ENCODE measurements around the gene RNF138. TPM values are rescaled to one million over a fixed set of nuclear protein-coding genes. Genes with fewer than 3 reads are reported as not detected.
"Not testable (repeated sequence)": the region's sequence is repeated elsewhere in the genome, so short reads cannot be mapped to it uniquely, and the experiment has no call there.

Gene RNF138
- total and polyA plus RNA-seq, 3 experiments from 2014 or later = 54.9 to 87.8 (median 82.7) TPM

DNA sequence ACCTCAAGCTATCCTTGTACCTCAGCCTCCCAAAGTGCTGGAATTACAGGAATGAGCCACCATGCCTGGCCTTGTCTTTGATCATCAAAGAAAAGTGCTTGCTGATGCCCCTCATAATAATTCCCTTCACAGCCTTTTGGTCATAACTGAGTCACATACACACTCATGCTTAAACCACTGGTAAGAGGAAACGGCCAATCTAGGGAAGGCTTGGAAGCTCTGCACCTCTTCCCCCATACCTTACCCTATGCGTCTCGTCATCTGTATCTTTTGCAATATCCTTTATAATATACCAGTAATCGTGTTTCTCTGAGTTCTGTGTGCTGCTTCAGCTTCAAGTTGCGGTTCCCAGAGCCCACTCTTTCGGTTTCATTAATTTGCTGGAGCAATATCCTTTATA is 4.8 kb upstream of the RNF138 start:
- Mint-ChIP-seq H3K9me3 (peaks cover 0 to 3% (median 2%) of the 10 kb centered on the region in 5 donors), H3K27ac (peak overlapping the region in 5 of 8 donors; percentile 29 to 86 (median 70)), H3K36me3 (peaks cover 0 to 4% (median 1%) of the 10 kb centered on the region in 3 donors), H3K27me3 (peaks cover 0 to 8% of the 10 kb centered on the region in 2 donors), H3K4me1 (peaks cover 42 to 55% (median 54%) of the 10 kb centered on the region in 3 donors), H3K4me3 (peak overlapping the region in 2 of 7 donors; percentile 12 to 13)
- Histone ChIP-seq H3K4me3 (ENCODE audit: low read length) (no peak overlapping the region), H3K27me3 (ENCODE audit: insufficient read depth, low read length, poor library complexity, severe bottlenecking) (no peaks in the 10 kb centered on the region), H3K4me1 (ENCODE audit: insufficient read depth, low read length) (peaks cover 26% of the 10 kb centered on the region), H3K27ac (ENCODE audit: low read depth, low read length) (no peak overlapping the region), H3K9me3 (ENCODE audit: low read length) (no peaks in the 10 kb centered on the region), H3K36me3 (ENCODE audit: insufficient read depth, low read length) (no peaks in the 10 kb centered on the region)
- ChIA-PET POLR2A (interaction anchor here (0.6 to 3.4 kb wide), 3 partner anchors 38 to 68 kb away, joined by 3 to 30 read pairs (median 3); partner anchors contain the start of gene RNF125), CTCF (interaction anchor here (6.9 kb wide), 1 partner anchor 68 kb away, joined by 38 read pairs; the partner anchor contains the start of gene RNF125)
- DNase-seq = no peak

DNA sequence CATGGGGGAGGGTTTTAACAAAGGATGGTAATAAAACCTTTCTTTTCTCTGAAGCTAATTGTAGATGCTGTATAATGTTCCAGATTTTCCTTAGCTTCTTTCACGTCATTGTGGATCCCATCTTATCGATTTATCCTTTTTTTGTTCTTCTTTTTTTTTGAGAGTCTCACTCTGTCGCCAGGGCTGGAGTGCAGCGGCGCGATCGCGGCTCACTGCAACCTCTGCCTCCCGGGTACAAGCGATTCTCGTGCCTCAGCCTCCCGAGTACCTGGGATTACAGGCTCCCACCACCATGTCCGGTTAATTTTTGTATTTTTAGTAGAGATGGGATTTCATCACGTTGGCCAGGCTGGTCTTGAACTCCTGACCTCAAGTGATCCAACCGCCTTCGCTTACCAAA is 843 bp upstream of the RNF138 start:
- not testable (repeated sequence) for H3K27me3 ChIP-seq (ENCODE audit: insufficient read depth, low read length, poor library complexity, severe bottlenecking); DNase-seq; H3K27me3 Mint-ChIP-seq; H3K36me3 ChIP-seq (ENCODE audit: insufficient read depth, low read length); H3K9me3 Mint-ChIP-seq; H3K9me3 ChIP-seq (ENCODE audit: low read length); H3K27ac ChIP-seq (ENCODE audit: low read depth, low read length); H3K4me3 ChIP-seq (ENCODE audit: low read length)
- Mint-ChIP-seq H3K27ac (peak overlapping the region in 5 of 8 donors; percentile 56 to 90 (median 64)), H3K36me3 (peaks cover 0 to 28% (median 2%) of the 10 kb centered on the region in 3 donors), H3K4me1 (peaks cover 40 to 52% (median 51%) of the 10 kb centered on the region in 3 donors), H3K4me3 (peak overlapping the region in 4 of 7 donors; percentile 47 to 63 (median 56))
- CTCF ChIA-PET = interaction anchor here (1.8 to 6.9 kb wide), 5 partner anchors 13 to 148 kb away, joined by 7 to 38 read pairs (median 13); partner anchors contain the start of genes RNF125 and TRAPPC8
- peaks cover 31% of the 10 kb centered on the region for H3K4me1 ChIP-seq (ENCODE audit: insufficient read depth, low read length)
- POLR2A ChIA-PET = interaction anchor here (1.0 to 3.9 kb wide), 5 partner anchors 19 to 148 kb away, joined by 4 to 66 read pairs (median 9); partner anchors contain the start of genes RNF125 and TRAPPC8

DNA sequence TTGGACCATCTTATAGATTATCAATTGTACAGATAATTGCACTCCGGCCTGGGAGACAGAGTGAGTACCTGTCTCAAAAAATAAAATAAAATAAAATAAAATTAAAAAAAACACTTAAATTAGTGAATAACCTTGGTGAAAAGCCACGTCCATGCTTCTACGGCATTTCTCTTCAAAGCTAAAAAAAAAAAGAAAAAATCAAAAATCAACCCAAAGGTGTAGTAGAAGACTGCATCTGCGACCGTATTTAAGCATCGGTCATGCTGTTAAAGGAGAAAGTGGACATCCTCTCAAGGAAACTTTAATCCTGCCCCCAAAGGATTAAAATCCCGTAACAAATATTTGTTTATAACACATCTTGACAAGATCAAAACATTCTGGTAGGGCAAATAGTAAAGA is 350 bp upstream of the RNF138 start:
- H3K27me3 ChIP-seq (ENCODE audit: insufficient read depth, low read length, poor library complexity, severe bottlenecking) = no peaks in the 10 kb centered on the region
- Mint-ChIP-seq H3K4me1 (peaks cover 41 to 54% (median 52%) of the 10 kb centered on the region in 3 donors), H3K9me3 (no peaks in the 10 kb centered on the region), H3K27ac (peak overlapping the region; percentile 87 to 99 (median 97)), H3K36me3 (peaks cover 0 to 32% (median 2%) of the 10 kb centered on the region in 3 donors), H3K27me3 (peaks cover 0 to 2% of the 10 kb centered on the region in 2 donors), H3K4me3 (peak overlapping the region; percentile 93 to 100 (median 97))
- H3K27ac ChIP-seq (ENCODE audit: low read depth, low read length) = peak overlapping the region; percentile 93
- no peaks in the 10 kb centered on the region for H3K9me3 ChIP-seq (ENCODE audit: low read length)
- peaks cover 9% of the 10 kb centered on the region for H3K36me3 ChIP-seq (ENCODE audit: insufficient read depth, low read length)
- POLR2A ChIA-PET = interaction anchor here (1.0 to 3.9 kb wide), 5 partner anchors 19 to 149 kb away, joined by 4 to 66 read pairs (median 9); partner anchors contain the start of genes RNF125 and TRAPPC8
- CTCF ChIA-PET = interaction anchor here (1.8 to 4.2 kb wide), 3 partner anchors 19 to 149 kb away, joined by 8 to 19 read pairs (median 13); partner anchors contain the start of genes RNF125 and TRAPPC8
- DNase-seq = no peak
- H3K4me1 ChIP-seq (ENCODE audit: insufficient read depth, low read length) = peaks cover 31% of the 10 kb centered on the region
- peak overlapping the region; percentile 67 for H3K4me3 ChIP-seq (ENCODE audit: low read length)

DNA sequence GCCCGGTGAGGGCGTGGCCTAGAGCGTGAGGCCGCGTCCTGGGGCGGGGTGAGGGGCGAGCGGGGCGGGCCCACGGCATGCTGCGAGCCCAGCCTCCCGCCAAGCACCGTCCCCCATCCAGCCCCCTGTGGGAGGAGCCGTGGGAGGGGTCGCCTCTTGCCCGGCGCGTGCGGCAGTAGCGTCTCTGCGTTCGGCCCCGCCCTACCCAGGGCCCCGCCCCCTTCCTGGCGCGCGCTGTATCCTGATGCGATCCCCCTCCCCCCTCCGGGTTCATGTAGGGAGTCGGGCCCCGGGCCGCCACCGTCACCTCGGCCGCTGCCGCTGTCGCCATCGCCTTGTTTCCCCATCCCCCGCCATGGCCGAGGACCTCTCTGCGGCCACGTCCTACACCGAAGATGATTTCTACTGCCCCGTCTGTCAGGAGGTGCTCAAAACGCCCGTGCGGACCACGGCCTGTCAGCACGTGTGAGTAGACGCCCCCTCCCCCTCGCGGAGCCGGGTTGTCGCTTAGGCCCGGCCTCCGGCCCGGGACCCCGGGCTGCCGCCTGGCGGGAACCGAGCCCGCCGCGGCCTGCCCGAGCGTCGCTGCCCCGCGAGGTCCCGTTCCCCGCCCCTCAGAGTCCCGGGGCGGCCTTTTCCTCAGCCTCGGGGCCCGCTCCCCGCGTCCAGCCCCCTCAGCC is 888 bp downstream of the RNF138 start:
- H3K36me3 Mint-ChIP-seq = peaks cover 0 to 40% (median 2%) of the 10 kb centered on the region in 3 donors
- Histone ChIP-seq H3K4me1 (ENCODE audit: insufficient read depth, low read length) (peaks cover 41% of the 10 kb centered on the region), H3K27ac (ENCODE audit: low read depth, low read length) (peak overlapping the region; percentile 93), H3K9me3 (ENCODE audit: low read length) (no peaks in the 10 kb centered on the region), H3K4me3 (ENCODE audit: low read length) (peak overlapping the region; percentile 86), H3K36me3 (ENCODE audit: insufficient read depth, low read length) (peaks cover 9% of the 10 kb centered on the region), H3K27me3 (ENCODE audit: insufficient read depth, low read length, poor library complexity, severe bottlenecking) (no peaks in the 10 kb centered on the region)
- H3K27ac Mint-ChIP-seq = peak overlapping the region; percentile 90 to 99 (median 98)
- POLR2A ChIA-PET = interaction anchor here (0.6 to 3.9 kb wide), 6 partner anchors 8 to 150 kb away, joined by 3 to 66 read pairs (median 10); partner anchors contain the start of genes RNF125 and TRAPPC8
- H3K4me3 Mint-ChIP-seq = peak overlapping the region; percentile 93 to 100 (median 97)
- H3K9me3 Mint-ChIP-seq = no peaks in the 10 kb centered on the region
- peak; percentile 99 to 100 (median 99) for DNase-seq
- CTCF ChIA-PET = interaction anchor here (1.8 to 4.2 kb wide), 3 partner anchors 20 to 150 kb away, joined by 8 to 19 read pairs (median 13); partner anchors contain the start of genes RNF125 and TRAPPC8
- H3K4me1 Mint-ChIP-seq = peaks cover 47 to 57% (median 53%) of the 10 kb centered on the region in 3 donors
- H3K27me3 Mint-ChIP-seq = peaks cover 0 to 2% of the 10 kb centered on the region in 2 donors

DNA sequence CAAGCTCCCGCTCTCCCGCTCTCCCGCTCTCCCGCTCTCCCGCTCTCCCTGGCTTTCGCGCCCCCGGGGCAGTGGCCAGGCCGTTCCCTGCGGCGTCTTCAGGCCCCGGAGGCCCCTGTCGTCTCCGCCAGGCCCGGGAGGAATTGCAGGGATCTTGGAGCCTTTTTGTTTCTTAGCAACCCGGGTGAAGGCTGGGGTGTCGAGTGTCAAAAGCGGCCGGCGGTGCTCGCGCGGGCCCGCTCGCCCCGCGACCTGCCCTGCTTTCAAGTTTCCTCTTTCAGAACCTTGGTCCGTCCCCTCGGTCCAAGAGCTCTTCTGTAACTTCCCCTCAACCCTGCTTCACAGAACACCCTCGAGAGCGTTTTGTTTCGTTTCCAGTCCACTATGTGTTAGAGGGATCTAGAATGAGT is 1.4 kb downstream of the RNF138 start:
- peak; percentile 9 to 57 (median 45) for DNase-seq
- Mint-ChIP-seq H3K4me3 (peak overlapping the region; percentile 86 to 99 (median 91)), H3K36me3 (peaks cover 0 to 42% (median 2%) of the 10 kb centered on the region in 3 donors), H3K27me3 (peaks cover 0 to 2% of the 10 kb centered on the region in 2 donors), H3K27ac (peak overlapping the region; percentile 80 to 97 (median 92)), H3K9me3 (no peaks in the 10 kb centered on the region), H3K4me1 (peaks cover 50 to 58% (median 55%) of the 10 kb centered on the region in 3 donors)
- Histone ChIP-seq H3K27me3 (ENCODE audit: insufficient read depth, low read length, poor library complexity, severe bottlenecking) (no peaks in the 10 kb centered on the region), H3K4me3 (ENCODE audit: low read length) (peak overlapping the region; percentile 86), H3K36me3 (ENCODE audit: insufficient read depth, low read length) (peaks cover 9% of the 10 kb centered on the region), H3K9me3 (ENCODE audit: low read length) (no peaks in the 10 kb centered on the region), H3K27ac (ENCODE audit: low read depth, low read length) (peak overlapping the region; percentile 85), H3K4me1 (ENCODE audit: insufficient read depth, low read length) (peaks cover 46% of the 10 kb centered on the region)
- POLR2A ChIA-PET = interaction anchor here (0.9 to 2.9 kb wide), 4 partner anchors 8 to 151 kb away, joined by 3 to 32 read pairs (median 8); partner anchors contain the start of genes RNF125 and TRAPPC8
- CTCF ChIA-PET = interaction anchor here (0.7 to 4.2 kb wide), 3 partner anchors 21 to 150 kb away, joined by 3 to 19 read pairs (median 13); partner anchors contain the start of genes RNF125 and TRAPPC8

DNA sequence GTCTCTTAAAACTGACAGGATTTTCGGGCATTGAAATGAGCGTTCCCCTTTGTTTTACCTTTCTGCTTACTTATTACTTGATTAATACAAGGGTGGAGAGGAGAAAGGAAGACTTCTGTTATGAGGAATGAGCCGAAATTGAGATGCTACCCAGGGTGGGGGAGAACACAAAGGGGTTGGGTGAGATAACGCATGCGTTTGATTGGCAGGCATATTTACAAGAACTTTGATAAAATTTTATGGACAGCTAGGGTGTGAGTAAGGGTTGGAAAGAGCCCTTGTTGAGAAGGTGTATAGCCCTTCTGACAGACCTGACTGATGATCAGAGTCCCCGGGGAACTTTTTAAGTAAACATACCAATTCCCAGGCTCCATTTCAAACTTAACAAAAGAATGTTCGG is 1.8 kb downstream of the RNF138 start:
- no peaks in the 10 kb centered on the region for H3K27me3 ChIP-seq (ENCODE audit: insufficient read depth, low read length, poor library complexity, severe bottlenecking)
- H3K9me3 Mint-ChIP-seq = no peaks in the 10 kb centered on the region
- ChIA-PET CTCF (interaction anchor here (0.7 kb wide), 1 partner anchor 150 kb away, joined by 3 read pairs; the partner anchor contains the start of gene TRAPPC8), POLR2A (interaction anchor here (0.9 to 2.9 kb wide), 4 partner anchors 9 to 151 kb away, joined by 3 to 32 read pairs (median 8); partner anchors contain the start of genes RNF125 and TRAPPC8)
- H3K27me3 Mint-ChIP-seq = peaks cover 0 to 2% of the 10 kb centered on the region in 2 donors
- peaks cover 47% of the 10 kb centered on the region for H3K4me1 ChIP-seq (ENCODE audit: insufficient read depth, low read length)
- DNase-seq = peak in 1 of 5 donors; percentile 47
- H3K4me3 Mint-ChIP-seq = peak overlapping the region; percentile 86 to 99 (median 91)
- H3K4me1 Mint-ChIP-seq = peaks cover 50 to 58% (median 58%) of the 10 kb centered on the region in 3 donors
- peak overlapping the region; percentile 80 to 97 (median 92) for H3K27ac Mint-ChIP-seq
- peak overlapping the region; percentile 86 for H3K4me3 ChIP-seq (ENCODE audit: low read length)
- peak overlapping the region; percentile 85 for H3K27ac ChIP-seq (ENCODE audit: low read depth, low read length)
- H3K36me3 Mint-ChIP-seq = peaks cover 0 to 42% (median 2%) of the 10 kb centered on the region in 3 donors
- H3K36me3 ChIP-seq (ENCODE audit: insufficient read depth, low read length) = peaks cover 9% of the 10 kb centered on the region
- H3K9me3 ChIP-seq (ENCODE audit: low read length) = no peaks in the 10 kb centered on the region

DNA sequence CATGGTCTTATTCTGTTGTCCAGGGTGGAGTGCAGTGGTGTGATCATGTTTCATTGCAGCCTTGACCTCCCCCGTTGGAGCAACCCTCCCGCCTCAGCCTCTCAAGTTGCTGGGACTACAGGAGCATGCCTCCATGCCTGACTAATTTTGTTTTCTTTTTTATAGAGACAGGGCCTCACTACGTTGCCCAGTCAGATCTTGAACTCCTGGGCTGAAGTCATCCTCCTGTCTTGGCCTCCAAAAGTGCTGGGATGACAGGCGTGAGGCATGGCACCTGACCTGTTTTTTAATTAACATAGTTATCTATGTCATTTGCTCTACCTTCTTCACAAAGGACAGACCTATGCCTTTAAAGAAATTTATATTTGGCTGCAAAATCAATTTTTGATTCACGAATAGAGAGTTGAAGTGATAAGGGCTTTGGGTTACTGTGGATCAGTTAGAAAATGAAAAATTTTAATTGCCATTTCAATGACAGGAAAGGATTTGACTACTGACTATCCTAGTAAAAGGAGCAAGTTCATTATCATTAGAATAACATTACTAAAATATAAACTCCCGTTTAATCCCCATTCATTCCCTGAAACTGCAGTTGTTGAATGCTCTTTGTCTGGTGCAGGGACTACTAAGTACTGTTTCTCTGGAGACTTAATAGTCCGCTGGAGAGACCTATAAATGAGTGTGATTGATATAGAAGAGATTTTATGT is 3.7 kb downstream of the RNF138 start:
- ChIA-PET POLR2A (interaction anchor here (0.5 to 2.5 kb wide), 3 partner anchors 10 to 77 kb away, joined by 3 to 8 read pairs (median 3); partner anchors contain the start of gene RNF125), CTCF (no interaction called here)
- H3K27me3 ChIP-seq (ENCODE audit: insufficient read depth, low read length, poor library complexity, severe bottlenecking) = no peaks in the 10 kb centered on the region
- Mint-ChIP-seq H3K27ac (peak overlapping the region; percentile 10 to 90 (median 54)), H3K9me3 (no peaks in the 10 kb centered on the region), H3K4me3 (peak overlapping the region; percentile 35 to 99 (median 86)), H3K27me3 (peaks cover 0 to 2% of the 10 kb centered on the region in 2 donors), H3K36me3 (peaks cover 0 to 52% (median 5%) of the 10 kb centered on the region in 3 donors), H3K4me1 (peaks cover 60 to 74% (median 70%) of the 10 kb centered on the region in 3 donors)
- H3K4me3 ChIP-seq (ENCODE audit: low read length) = peak overlapping the region; percentile 39
- peaks cover 9% of the 10 kb centered on the region for H3K36me3 ChIP-seq (ENCODE audit: insufficient read depth, low read length)
- no peak for DNase-seq
- H3K27ac ChIP-seq (ENCODE audit: low read depth, low read length) = no peak overlapping the region
- peaks cover 59% of the 10 kb centered on the region for H3K4me1 ChIP-seq (ENCODE audit: insufficient read depth, low read length)
- H3K9me3 ChIP-seq (ENCODE audit: low read length) = no peaks in the 10 kb centered on the region

All from CD8-positive, alpha-beta memory T cell (primary cell).